CD14-positive monocyte (primary cell): ENCODE results near the gene ATF7IP2. TPM values are rescaled to one million over a fixed set of nuclear protein-coding genes. Genes with fewer than 3 reads are reported as not detected.

Source experiments
- DNase-seq, 3 donors: peaks; one replicate each; pipeline ENCODE4 v3.0.0-alpha.2; 2011 to 2022
- H2AFZ ChIP-seq: 2 replicates; pipeline ENCODE4 v1.6.0; 2012; ENCODE audit warnings: mild to moderate bottlenecking, low read depth, low read length, inconsistent platforms; ENCODE audit not compliant: insufficient read depth, poor library complexity, severe bottlenecking
- H3K27ac ChIP-seq, 2 donors: 1 replicate in 1 of 2; 2 replicates in 1 of 2; pipeline ENCODE4 v1.5.1; 2012 to 2013; ENCODE audit warnings: low read length in 2 of 2, control low read depth in 1 of 2, inconsistent platforms in 1 of 2, low read depth in 1 of 2, mild to moderate bottlenecking in 1 of 2
- H3K27me3 ChIP-seq, 2 donors: one replicate each; pipeline versions ENCODE4 v1.6.0 to v1.6.1; 2011 to 2013; ENCODE audit warnings: low read length in 2 of 2; ENCODE audit not compliant: control insufficient read depth in 2 of 2, insufficient read depth in 2 of 2
- H3K36me3 ChIP-seq, 2 donors: replicated peaks in 1 of 2; 1 replicate in 1 of 2; 2 replicates in 1 of 2; pipeline versions ENCODE4 v1.5.1 to v1.6.1; 2012 to 2013; ENCODE audit warnings: low read length in 2 of 2, control low read depth in 1 of 2, inconsistent platforms in 1 of 2, mild to moderate bottlenecking in 1 of 2; ENCODE audit not compliant: insufficient read depth in 2 of 2, control insufficient read depth in 1 of 2
- H3K4me1 ChIP-seq, 2 donors: 1 replicate in 1 of 2; 2 replicates in 1 of 2; pipeline versions ENCODE4 v1.5.1 to v1.6.1; 2012 to 2013; ENCODE audit warnings: low read length in 2 of 2, control low read depth in 1 of 2, inconsistent platforms in 1 of 2, mild to moderate bottlenecking in 1 of 2, moderate library complexity in 1 of 2; ENCODE audit not compliant: insufficient read depth in 2 of 2, control insufficient read depth in 1 of 2
- H3K4me2 ChIP-seq: replicated peaks from 2 replicates; pipeline ENCODE3; 2012; ENCODE audit warnings: low read length, moderate library complexity, mild to moderate bottlenecking; ENCODE audit not compliant: poor library complexity, severe bottlenecking; ENCODE audit errors: extremely low read depth
- H3K4me3 ChIP-seq, 3 experiments: fragments of 200-600 bp in 1 of 3; sonication (generic) in 1 of 3; replicated peaks in 1 of 3; 1 replicate in 2 of 3; 2 replicates in 1 of 3; pipeline ENCODE4 v1.5.1; 2011 to 2013; ENCODE audit warnings: low read length in 3 of 3, mild to moderate bottlenecking in 3 of 3, control low read depth in 2 of 3, low read depth in 2 of 3, inconsistent platforms in 1 of 3, moderate library complexity in 1 of 3
- H3K79me2 ChIP-seq: 2 replicates; pipeline ENCODE4 v1.6.0; 2012; ENCODE audit warnings: mild to moderate bottlenecking, control low read depth, inconsistent platforms, low read length, moderate library complexity; ENCODE audit not compliant: insufficient read depth
- H3K9ac ChIP-seq: 2 replicates; pipeline ENCODE4 v1.6.0; 2017; ENCODE audit warnings: low read length, mild to moderate bottlenecking; ENCODE audit not compliant: insufficient read depth, poor library complexity, severe bottlenecking
- H3K9me3 ChIP-seq, 2 donors: replicated peaks in 1 of 2; 1 replicate in 1 of 2; 2 replicates in 1 of 2; pipeline versions ENCODE4 v1.5.1 to v1.6.1; 2012 to 2013; ENCODE audit warnings: low read length in 2 of 2, control low read depth in 1 of 2; ENCODE audit not compliant: control insufficient read depth in 1 of 2, insufficient read depth in 1 of 2
- H4K20me1 ChIP-seq: 2 replicates; pipeline ENCODE4 v1.6.0; 2012; ENCODE audit warnings: mild to moderate bottlenecking, low read length, control low read depth, moderate library complexity; ENCODE audit not compliant: insufficient read depth
- H3K27ac Mint-ChIP-seq, 7 donors: one replicate each; pipeline ENCODE4 v1.8.0; 2020; ENCODE audit warnings: mild to moderate bottlenecking in 7 of 7, mixed read lengths in 7 of 7, moderate library complexity in 6 of 7, inconsistent platforms in 2 of 7
- H3K27me3 Mint-ChIP-seq, 3 donors: one replicate each; pipeline ENCODE4 v1.8.0; 2021 to 2022; ENCODE audit warnings: low read depth in 3 of 3, mild to moderate bottlenecking in 3 of 3, mixed read lengths in 3 of 3, moderate library complexity in 3 of 3, inconsistent platforms in 1 of 3
- H3K36me3 Mint-ChIP-seq, 2 donors: one replicate each; pipeline ENCODE4 v1.8.0; 2020; ENCODE audit warnings: mixed read lengths in 2 of 2, inconsistent platforms in 1 of 2, mild to moderate bottlenecking in 1 of 2
- H3K4me1 Mint-ChIP-seq: one replicate; pipeline ENCODE4 v1.8.0; 2020; ENCODE audit warnings: mild to moderate bottlenecking, mixed read lengths
- H3K4me3 Mint-ChIP-seq, 2 donors: one replicate each; pipeline ENCODE4 v1.8.0; 2020; ENCODE audit warnings: mild to moderate bottlenecking in 2 of 2, mixed read lengths in 2 of 2, moderate library complexity in 1 of 2
- H3K9me3 Mint-ChIP-seq, 7 donors: one replicate each; pipeline ENCODE4 v1.8.0; 2020 to 2022; ENCODE audit warnings: mixed read lengths in 7 of 7, mild to moderate bottlenecking in 6 of 7, moderate library complexity in 6 of 7, inconsistent platforms in 2 of 7
- CTCF ChIP-seq: fragments of 200-600 bp; IDR thresholded peaks from one replicate; pipeline ENCODE4 v1.8.0; 2022; ENCODE audit warnings: antibody characterized with exemption, mild to moderate bottlenecking
- WGBS: methylation state at CpG from one replicate; pipeline ENCODE4 v1.1.5; 2013; ENCODE audit warnings: missing lambda C conversion rate; ENCODE audit not compliant: insufficient coverage; 5-methylcytosine and 5-hydroxymethylcytosine counted together
- intact Hi-C, 2 donors: fragments of 100-400 bp; cut with micrococcal nuclease; formaldehyde crosslinking; loops; one replicate each; pipeline versions ENCODE4 v1.15.0 to v1.15.1; 2023
- polyA plus RNA-seq, 3 donors: library from polyadenylated mRNA; depleted of rRNA in 1 of 3; unstranded in 2 of 3; stranded (reverse) in 1 of 3; fragments of 300-500 nt in 2 of 3; fragments of >200 nt in 1 of 3; fragmentation: Illumina TruSeq in 2 of 3; gene quantifications; 1 replicate in 2 of 3; 2 replicates in 1 of 3; pipeline ENCODE4 v1.2.3, GENCODE V29; 2012 to 2021

The ATF7IP2 gene
- polyA plus RNA-seq, 3 donors, result 8.7 to 36.4 (median 11.9) TPM

- no peaks in the 10 kb centered on the region for H4K20me1 ChIP-seq
- Mint-ChIP-seq H3K27ac (no peak overlapping the region), H3K36me3 (no peaks in the 10 kb centered on the region), H3K4me3 (no peak overlapping the region), H3K27me3 (peaks cover 0 to 1% (median 1%) of the 10 kb centered on the region in 3 donors), H3K9me3 (peaks cover 0 to 1% (median 0%) of the 10 kb centered on the region in 7 donors), H3K4me1 (peaks cover 8% of the 10 kb centered on the region)
- no peak overlapping the region for H3K9ac ChIP-seq
- H2AFZ ChIP-seq, result no peak overlapping the region
- peaks cover 4 to 5% of the 10 kb centered on the region in 2 donors for H3K4me1 ChIP-seq
- 33% methylated on average over 1 of the region's 6 CpGs for WGBS
- TF ChIP-seq CTCF, result peak; percentile 86
- H3K4me3 ChIP-seq, result no peak overlapping the region
- H3K27me3 ChIP-seq, result no peaks in the 10 kb centered on the region
- intact Hi-C loops, result loop anchor here (1.0 to 2.0 kb wide), 2 partner anchors 253 kb away; no protein-coding TSS in a partner anchor
- no peak overlapping the region for H3K27ac ChIP-seq
- H3K36me3 ChIP-seq, result no peaks in the 10 kb centered on the region
- H3K4me2 ChIP-seq, result no peak overlapping the region
- H3K9me3 ChIP-seq, result no peaks in the 10 kb centered on the region
- H3K79me2 ChIP-seq, result no peaks in the 10 kb centered on the region
- peak; percentile 53 to 74 (median 71) for DNase-seq
Observed at GRCh38 chr16:10509534-10510025, 123.7 kb downstream of the ATF7IP2 start.

- Mint-ChIP-seq H3K4me3 (no peak overlapping the region), H3K9me3 (no peaks in the 10 kb centered on the region)
Observed at GRCh38 chr16:10510279-10510678, 124.4 kb downstream of the ATF7IP2 start.

More at GRCh38 chr16:10510279-10510678, 124.4 kb downstream of the ATF7IP2 start:
- H3K4me1 ChIP-seq, result peaks cover 11 to 12% of the 10 kb centered on the region in 2 donors
- no peak overlapping the region for H3K4me2 ChIP-seq
- H2AFZ ChIP-seq, result no peak overlapping the region
- Mint-ChIP-seq H3K36me3 (no peaks in the 10 kb centered on the region), H3K4me1 (peaks cover 15% of the 10 kb centered on the region), H3K27ac (no peak overlapping the region), H3K27me3 (peaks cover 0 to 1% (median 0%) of the 10 kb centered on the region in 3 donors)
- no peak overlapping the region for H3K27ac ChIP-seq
- DNase-seq, result no peak
- H3K27me3 ChIP-seq, result no peaks in the 10 kb centered on the region
- H3K79me2 ChIP-seq, result no peaks in the 10 kb centered on the region
- no CpG with 5 or more reads among the region's 2 CpGs for WGBS
- H3K9me3 ChIP-seq, result no peaks in the 10 kb centered on the region
- intact Hi-C loops, result no loop called here
- H3K4me3 ChIP-seq, result no peak overlapping the region
- TF ChIP-seq CTCF, result no peak
- no peaks in the 10 kb centered on the region for H4K20me1 ChIP-seq
- no peak overlapping the region for H3K9ac ChIP-seq
- no peaks in the 10 kb centered on the region for H3K36me3 ChIP-seq
